Mesodermal cell (in vitro differentiated cells): ENCODE measurements around the gene CNMD. TPM values are rescaled to one million over a fixed set of nuclear protein-coding genes. Genes with fewer than 3 reads are reported as not detected.

Experiments
- H3K27ac ChIP-seq: 2 replicates; pipeline ENCODE4 v1.7.0; 2013; ENCODE audit warnings: mild to moderate bottlenecking, low read depth, low read length, moderate library complexity; ENCODE audit not compliant: severe bottlenecking
- H3K36me3 ChIP-seq: 2 replicates; pipeline ENCODE4 v1.7.1; 2013; ENCODE audit warnings: mild to moderate bottlenecking, low read length, moderate library complexity; ENCODE audit not compliant: control insufficient read depth, insufficient read depth
- H3K4me1 ChIP-seq: one replicate; pipeline ENCODE4 v1.7.1; 2013; ENCODE audit warnings: mild to moderate bottlenecking, low read length; ENCODE audit not compliant: insufficient read depth, control insufficient read depth, poor library complexity, severe bottlenecking
- H3K4me3 ChIP-seq: 2 replicates; pipeline ENCODE4 v1.7.0; 2013; ENCODE audit warnings: low read length, control low read depth, mild to moderate bottlenecking; ENCODE audit not compliant: insufficient read depth, poor library complexity, severe bottlenecking; ENCODE audit errors: extremely low read depth
- H3K9me3 ChIP-seq: 2 replicates; pipeline ENCODE4 v1.7.1; 2013; ENCODE audit warnings: mild to moderate bottlenecking, low read length, moderate library complexity; ENCODE audit not compliant: control insufficient read depth
- WGBS, 2 experiments: methylation state at CpG; one replicate each; pipeline ENCODE4 v1.1.5; 2013; ENCODE audit warnings: missing lambda C conversion rate in 2 of 2; ENCODE audit not compliant: insufficient coverage in 2 of 2; 5-methylcytosine and 5-hydroxymethylcytosine counted together
- polyA plus RNA-seq, 2 experiments: library from polyadenylated mRNA; stranded (reverse); fragments of 50-300 nt; gene quantifications; one replicate each; pipeline ENCODE4 v1.2.3, GENCODE V29; 2013

CNMD gene
- polyA plus RNA-seq (2013, experiment 1 of 2): 1.8 TPM
- polyA plus RNA-seq (2013, experiment 2 of 2): 2.6 TPM

- H3K4me1 ChIP-seq: peaks cover 10% of the 10 kb centered on the region
- peak within 1 kb of the TSS; percentile 38 for H3K4me3 ChIP-seq
- no peak within 1 kb of the TSS for H3K27ac ChIP-seq
- H3K36me3 ChIP-seq: no peaks in the 10 kb centered on the region
- H3K9me3 ChIP-seq: no peaks in the 10 kb centered on the region
- 7 to 16% methylated on average over 17 to 26 of the region's 34 CpGs for WGBS, 2 experiments
These were observed at the start of gene CNMD for GRCh38 chr13:52739468-52740071. Gene CNMD (minus strand): TSS chr13:52739820. CDS start chr13:52739701, 119 bp downstream.

GRCh38 chr13:52788011-52788410, 48.4 kb upstream of the CNMD start:
- H3K4me3 ChIP-seq: no peak overlapping the region
- H3K4me1 ChIP-seq: peaks cover 13% of the 10 kb centered on the region
- H3K9me3 ChIP-seq: no peaks in the 10 kb centered on the region
- WGBS, 2 experiments: 45 to 69% methylated on average over 2 to 4 of the region's 4 CpGs
- no peaks in the 10 kb centered on the region for H3K36me3 ChIP-seq
- no peak overlapping the region for H3K27ac ChIP-seq

- no peaks in the 10 kb centered on the region for H3K36me3 ChIP-seq
- peaks cover 13% of the 10 kb centered on the region for H3K4me1 ChIP-seq
- no peaks in the 10 kb centered on the region for H3K9me3 ChIP-seq
- peak overlapping the region; percentile 3 for H3K27ac ChIP-seq
- 82 to 100% methylated on average over 2 of the region's 2 CpGs for WGBS, 2 experiments
- no peak overlapping the region for H3K4me3 ChIP-seq
These were observed 47.6 kb upstream of the CNMD start for GRCh38 chr13:52787235-52787634.

GRCh38 chr13:52786766-52787165, 47.1 kb upstream of the CNMD start:
- H3K36me3 ChIP-seq: no peaks in the 10 kb centered on the region
- no peaks in the 10 kb centered on the region for H3K9me3 ChIP-seq
- WGBS, 2 experiments: 78 to 83% methylated on average over 1 of the region's 3 CpGs
- H3K4me1 ChIP-seq: peaks cover 13% of the 10 kb centered on the region
- no peak overlapping the region for H3K4me3 ChIP-seq
- peak overlapping the region; percentile 16 for H3K27ac ChIP-seq

GRCh38 chr13:52785739-52786138, 46.1 kb upstream of the CNMD start:
- Histone ChIP-seq H3K27ac (no peak overlapping the region), H3K36me3 (no peaks in the 10 kb centered on the region), H3K4me1 (peaks cover 13% of the 10 kb centered on the region), H3K4me3 (no peak overlapping the region), H3K9me3 (no peaks in the 10 kb centered on the region)
- WGBS, 2 experiments: 77 to 80% methylated on average over 3 of the region's 5 CpGs

GRCh38 chr13:52784591-52785340, 45.1 kb upstream of the CNMD start:
- WGBS, 2 experiments: 86 to 95% methylated on average over 4 of the region's 6 CpGs
- no peak overlapping the region for H3K27ac ChIP-seq
- H3K9me3 ChIP-seq: no peaks in the 10 kb centered on the region
- H3K36me3 ChIP-seq: no peaks in the 10 kb centered on the region
- peaks cover 13% of the 10 kb centered on the region for H3K4me1 ChIP-seq
- H3K4me3 ChIP-seq: no peak overlapping the region

GRCh38 chr13:52783943-52784342, 44.3 kb upstream of the CNMD start:
- Histone ChIP-seq H3K9me3 (no peaks in the 10 kb centered on the region), H3K36me3 (no peaks in the 10 kb centered on the region), H3K4me1 (peaks cover 13% of the 10 kb centered on the region), H3K4me3 (no peak overlapping the region), H3K27ac (no peak overlapping the region)

GRCh38 chr13:52782471-52783448, 43.1 kb upstream of the CNMD start:
- 94 to 96% methylated on average over 6 to 9 of the region's 9 CpGs for WGBS, 2 experiments
- Histone ChIP-seq H3K27ac (no peak overlapping the region), H3K4me1 (peaks cover 12% of the 10 kb centered on the region), H3K36me3 (no peaks in the 10 kb centered on the region), H3K4me3 (no peak overlapping the region), H3K9me3 (no peaks in the 10 kb centered on the region)

GRCh38 chr13:52780611-52781010, 41.0 kb upstream of the CNMD start:
- Histone ChIP-seq H3K27ac (no peak overlapping the region), H3K36me3 (no peaks in the 10 kb centered on the region)
- no CpG with 5 or more reads among the region's 2 CpGs for WGBS, 2 experiments

GRCh38 chr13:52780092-52780491, 40.5 kb upstream of the CNMD start:
- no peaks in the 10 kb centered on the region for H3K36me3 ChIP-seq
- WGBS, 2 experiments: 85 to 91% methylated on average over 4 of the region's 4 CpGs

More at GRCh38 chr13:52780611-52781010, 41.0 kb upstream of the CNMD start:
- H3K9me3 ChIP-seq: no peaks in the 10 kb centered on the region
- H3K4me3 ChIP-seq: no peak overlapping the region
- no peaks in the 10 kb centered on the region for H3K4me1 ChIP-seq

More at GRCh38 chr13:52780092-52780491, 40.5 kb upstream of the CNMD start:
- Histone ChIP-seq H3K4me3 (no peak overlapping the region), H3K4me1 (no peaks in the 10 kb centered on the region), H3K9me3 (no peaks in the 10 kb centered on the region), H3K27ac (no peak overlapping the region)
